GM20000 (cell line): Measurements from ENCODE around the gene RPLP2.

Experiments
- DNase-seq: peaks from one replicate; pipeline ENCODE4 v3.0.0; 2012; ENCODE audit warnings: low spot score
- CTCF ChIP-seq: IDR thresholded peaks from 2 replicates; pipeline ENCODE4 v1.5.1; 2012; ENCODE audit warnings: mild to moderate bottlenecking, control low read depth; ENCODE audit errors: extremely low read depth, missing control alignments

RPLP2 gene

GRCh38 chr11:769887-770641 is 39.7 kb upstream of the RPLP2 start:
- TF ChIP-seq CTCF: no peak
- DNase-seq: no peak

GRCh38 chr11:770642-771616 is 38.8 kb upstream of the RPLP2 start:
- DNase-seq: no peak
- no peak for TF ChIP-seq CTCF

- DNase-seq: no peak
- TF ChIP-seq CTCF: no peak
Observed at GRCh38 chr11:771617-772204, 38.1 kb upstream of the RPLP2 start.

- no peak for TF ChIP-seq CTCF
Observed at GRCh38 chr11:772429-773390, 37.1 kb upstream of the RPLP2 start.

GRCh38 chr11:773425-773824 is 36.3 kb upstream of the RPLP2 start:
- TF ChIP-seq CTCF: no peak

More at GRCh38 chr11:772429-773390, 37.1 kb upstream of the RPLP2 start:
- DNase-seq: no peak

GRCh38 chr11:773830-774229 is 35.9 kb upstream of the RPLP2 start:
- no peak for DNase-seq
- TF ChIP-seq CTCF: no peak

More at GRCh38 chr11:773425-773824, 36.3 kb upstream of the RPLP2 start:
- no peak for DNase-seq
